Stimulated activated CD4-positive, alpha-beta T cell treated with anti-CD3 and anti-CD28 coated beads, Interleukin-2, amount 100 ng/mL, for 48 hours (primary cell): Measurements from ENCODE around the gene IFNAR1.

Experiments used
- DNase-seq, 2 donors: peaks; one replicate each; pipeline ENCODE4 v3.0.0-alpha.2; 2020

The IFNAR1 gene

DNA sequence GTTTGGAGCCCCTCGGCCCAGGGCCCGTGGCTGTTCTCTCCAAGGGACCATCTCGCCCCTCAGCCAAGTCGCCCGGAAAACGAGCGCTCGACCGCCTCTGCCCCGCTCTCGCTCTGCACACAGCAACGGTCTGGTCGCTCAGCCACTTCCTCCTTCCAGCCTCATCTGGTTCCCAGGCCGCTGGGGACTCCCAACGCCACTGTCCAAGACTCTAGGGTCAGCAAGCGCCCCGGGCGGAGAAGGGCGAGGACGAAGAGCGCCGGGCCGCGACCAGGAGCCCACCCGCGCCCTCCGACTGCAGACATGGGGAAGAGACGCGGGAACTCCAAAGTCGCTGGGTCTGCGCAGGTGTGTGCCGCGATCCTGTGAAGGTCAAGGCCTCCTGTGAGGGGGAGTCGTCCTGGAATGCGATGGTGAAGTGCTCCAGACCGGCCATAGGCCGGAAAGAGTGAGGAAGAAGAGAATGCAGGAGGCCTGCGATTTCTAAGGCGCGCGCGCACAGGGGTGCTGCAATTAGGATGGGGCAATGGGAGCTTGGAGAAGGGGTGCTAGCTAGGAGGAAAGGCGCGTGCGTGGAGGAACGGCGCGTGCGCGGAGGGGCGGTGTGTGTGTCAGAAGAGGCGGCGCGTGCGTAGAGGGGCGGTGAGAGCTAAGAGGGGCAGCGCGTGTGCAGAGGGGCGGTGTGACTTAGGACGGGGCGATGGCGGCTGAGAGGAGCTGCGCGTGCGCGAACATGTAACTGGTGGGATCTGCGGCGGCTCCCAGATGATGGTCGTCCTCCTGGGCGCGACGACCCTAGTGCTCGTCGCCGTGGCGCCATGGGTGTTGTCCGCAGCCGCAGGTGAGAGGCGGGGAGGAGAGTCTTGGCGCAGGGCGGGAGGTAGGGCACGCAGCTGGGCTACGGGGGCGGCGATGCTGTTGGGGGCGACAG is at the start of gene IFNAR1:
Gene IFNAR1 (plus strand): TSS at position 680 of the 931 bp plus-strand sequence. CDS start 86 bp downstream, at position 766.
- DNase-seq: peak; percentile 98 to 99

DNA sequence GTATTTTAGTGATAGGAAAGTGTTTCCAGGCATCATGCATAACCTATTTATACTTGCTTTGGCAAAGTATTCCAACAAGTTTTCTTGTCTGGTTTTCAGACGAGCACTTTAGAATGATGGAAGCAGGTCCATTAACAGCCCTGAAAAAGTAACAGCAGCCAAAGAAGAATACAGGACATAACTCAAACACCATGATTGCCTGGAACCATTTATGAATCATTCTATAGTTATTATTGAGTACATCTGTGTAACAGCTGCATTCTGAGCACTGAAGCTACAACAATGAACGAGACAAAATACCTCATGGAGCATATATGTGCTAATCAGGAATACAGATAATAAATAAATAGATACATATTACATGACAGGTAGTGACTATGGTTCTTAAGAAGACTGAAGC is 46.0 kb upstream of the IFNAR1 start:
- DNase-seq: no peak

DNA sequence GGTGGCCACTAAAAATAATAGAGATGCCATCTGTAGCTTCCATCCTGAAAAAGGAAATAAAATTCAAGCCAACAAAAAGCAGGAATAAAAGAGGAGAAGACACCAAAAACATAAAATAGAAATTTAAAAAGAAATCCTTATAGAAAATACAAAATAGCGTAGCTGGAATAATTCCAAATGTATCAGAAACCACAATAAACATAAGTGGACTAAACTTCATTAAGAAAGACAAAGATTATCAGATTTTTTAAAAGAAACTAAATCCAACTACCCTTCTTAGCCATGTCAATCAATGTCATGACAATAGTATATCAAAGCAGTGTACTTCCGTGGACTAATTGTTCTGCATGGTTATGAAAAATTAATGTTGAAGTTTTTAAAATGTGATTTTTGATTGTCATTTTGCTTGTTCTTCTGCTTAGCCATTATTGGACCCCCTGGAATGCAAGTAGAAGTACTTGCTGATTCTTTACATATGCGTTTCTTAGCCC is 45.4 kb upstream of the IFNAR1 start:
- DNase-seq: no peak

DNA sequence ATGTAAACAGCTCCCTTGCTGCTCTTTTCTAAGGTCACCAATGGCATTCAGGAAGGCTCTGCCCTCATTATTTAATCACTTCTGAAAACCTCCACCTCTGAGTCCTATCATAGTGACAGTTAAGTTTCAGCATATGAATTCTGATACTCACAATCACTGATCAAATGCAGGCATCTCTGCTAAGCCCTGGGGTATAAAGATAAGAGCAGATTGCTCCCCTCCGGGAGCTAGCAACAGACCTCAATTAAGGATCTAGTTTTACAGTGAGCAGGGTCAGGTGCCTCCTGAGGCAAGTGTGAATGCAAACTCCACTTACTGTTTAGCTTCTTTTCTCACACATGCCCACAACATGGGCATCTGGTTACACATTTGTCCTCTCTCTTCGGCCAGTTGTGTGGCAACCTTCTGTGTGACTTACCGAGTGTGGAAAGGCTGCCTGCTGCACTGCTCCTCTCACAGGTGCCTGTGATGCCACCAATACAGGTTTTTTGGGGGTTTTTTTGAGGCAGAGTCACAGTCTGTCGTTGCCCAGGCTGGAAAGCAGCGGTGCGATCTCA is 43.6 kb upstream of the IFNAR1 start:
- no peak for DNase-seq

DNA sequence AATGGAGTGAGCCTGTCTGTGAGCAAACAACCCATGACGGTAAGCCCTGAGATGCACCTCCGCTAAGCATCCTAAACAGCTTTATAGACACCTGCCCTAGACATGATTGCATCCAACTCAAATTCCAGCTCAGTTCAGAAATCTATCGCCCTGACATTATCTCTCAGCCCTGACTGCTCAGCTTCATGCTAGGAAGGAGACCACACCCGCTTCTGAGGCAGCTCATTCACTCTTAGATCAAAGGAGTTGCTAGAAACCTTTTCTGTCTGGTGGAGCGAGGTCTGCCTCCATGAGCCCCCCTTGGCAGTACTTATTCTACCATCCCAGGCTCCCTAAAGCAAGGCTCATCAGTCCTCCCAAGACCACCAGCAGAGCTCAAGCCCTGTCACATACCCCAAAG is 41.6 kb upstream of the IFNAR1 start:
- DNase-seq: no peak

DNA sequence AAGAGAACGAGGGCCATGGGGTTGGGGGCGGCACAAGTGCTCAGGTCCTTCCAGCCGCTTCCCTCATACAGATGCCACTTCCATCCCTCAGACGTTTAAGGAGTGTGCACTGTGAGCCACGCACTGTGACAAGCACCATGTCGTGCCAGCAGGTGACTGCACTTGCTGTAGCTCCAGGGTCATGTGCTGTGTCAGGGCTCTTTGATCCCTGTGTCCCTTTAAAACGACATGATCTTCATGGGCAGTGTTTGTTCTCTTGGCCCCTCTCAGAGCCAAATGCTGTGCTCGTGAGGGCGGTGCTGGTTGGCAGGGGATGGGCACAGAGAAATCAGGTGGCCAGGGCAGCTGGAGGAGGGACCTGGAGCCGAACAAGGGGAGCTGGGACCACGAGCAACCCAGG is 38.7 kb upstream of the IFNAR1 start:
- DNase-seq: no peak

DNA sequence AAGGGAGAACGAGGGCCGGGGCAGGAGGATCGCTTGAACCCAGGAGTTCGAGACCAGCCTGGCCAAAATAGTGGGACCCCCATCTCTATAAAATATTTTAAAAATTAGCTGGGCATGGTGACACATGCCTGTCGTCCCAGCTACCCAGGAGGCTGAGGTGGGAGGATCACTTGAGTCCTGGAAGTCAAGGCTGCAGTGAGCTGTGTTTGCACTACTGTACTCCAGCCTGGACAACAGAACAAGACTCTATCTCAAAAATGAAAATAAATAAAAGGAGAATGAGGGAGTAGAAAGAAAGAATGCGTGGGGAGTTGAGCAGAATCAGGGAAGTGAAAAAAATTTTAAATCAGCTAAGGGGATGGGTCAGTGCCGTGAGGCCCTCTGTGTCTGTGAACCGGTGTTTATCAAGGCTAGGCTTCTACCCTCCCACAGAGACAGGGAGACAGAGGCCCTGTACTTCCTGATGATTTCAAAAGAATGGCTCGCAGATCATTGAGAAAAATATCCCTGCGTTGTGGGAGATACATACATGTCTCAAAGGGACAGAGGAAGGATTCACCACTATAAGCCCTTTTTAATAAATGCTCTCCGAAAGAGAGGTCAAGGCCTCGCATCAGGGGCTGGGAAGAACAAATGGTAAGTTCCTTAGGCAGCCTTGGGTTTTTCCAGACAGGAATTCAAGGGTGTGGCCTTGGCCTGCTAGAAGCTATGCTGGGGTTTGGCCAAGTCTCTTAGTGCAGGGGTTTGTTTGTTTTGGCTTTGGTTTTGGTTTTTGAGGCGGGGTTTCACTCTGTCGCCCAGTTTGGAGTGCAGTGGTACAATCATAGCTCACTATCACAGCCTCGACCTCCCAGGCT is 37.9 kb upstream of the IFNAR1 start:
- DNase-seq: no peak

DNA sequence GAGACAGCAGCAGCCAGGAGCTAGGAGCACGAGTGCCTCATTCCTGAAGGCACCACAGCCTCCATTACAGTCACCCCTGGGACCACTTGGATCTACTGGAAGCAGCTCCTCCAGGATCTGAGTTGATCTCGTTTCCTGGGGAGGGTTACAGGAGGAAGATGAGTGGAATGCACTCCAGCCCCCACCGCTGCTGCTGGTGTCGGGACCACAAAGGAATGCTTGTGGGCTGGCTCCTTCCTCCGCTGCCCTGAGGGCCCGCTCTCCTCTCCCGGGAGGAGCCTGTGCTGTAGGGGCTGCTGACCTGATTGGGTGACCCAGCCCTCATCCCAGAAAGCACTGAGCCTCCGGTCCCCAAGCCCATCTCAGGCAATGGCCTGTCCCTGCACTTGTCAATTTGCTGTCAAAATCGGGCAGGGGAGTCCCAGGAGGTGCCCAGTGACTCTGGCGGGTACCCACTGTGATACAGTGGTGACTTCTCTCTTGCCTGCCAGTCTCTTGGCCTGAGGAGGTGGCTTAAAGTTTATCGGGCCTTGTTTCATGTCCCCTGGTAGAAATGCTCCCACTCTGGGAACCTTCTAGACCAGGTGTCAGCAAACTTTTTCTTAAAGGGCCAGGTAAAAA is 35.5 kb upstream of the IFNAR1 start:
- DNase-seq: no peak

DNA sequence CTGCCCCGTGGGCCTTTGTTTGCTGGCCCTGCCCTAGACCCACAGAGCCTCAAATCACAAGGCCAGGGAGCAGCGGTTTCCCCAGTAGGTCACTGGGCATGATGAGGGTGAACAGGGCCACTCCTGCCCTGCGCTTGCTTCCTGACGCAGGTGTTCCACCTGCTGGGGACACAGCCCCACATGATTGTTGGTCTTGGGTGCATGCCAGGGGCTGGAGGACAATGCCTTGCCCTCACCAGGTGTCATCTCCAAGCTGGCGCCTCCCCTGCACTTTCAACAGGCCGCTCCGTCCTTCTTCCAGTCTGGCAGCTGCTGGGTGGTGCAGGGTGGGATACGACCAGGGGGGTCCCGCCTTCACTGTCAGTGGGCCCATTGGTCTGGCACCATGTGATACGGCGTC is 34.3 kb upstream of the IFNAR1 start:
- no peak for DNase-seq

DNA sequence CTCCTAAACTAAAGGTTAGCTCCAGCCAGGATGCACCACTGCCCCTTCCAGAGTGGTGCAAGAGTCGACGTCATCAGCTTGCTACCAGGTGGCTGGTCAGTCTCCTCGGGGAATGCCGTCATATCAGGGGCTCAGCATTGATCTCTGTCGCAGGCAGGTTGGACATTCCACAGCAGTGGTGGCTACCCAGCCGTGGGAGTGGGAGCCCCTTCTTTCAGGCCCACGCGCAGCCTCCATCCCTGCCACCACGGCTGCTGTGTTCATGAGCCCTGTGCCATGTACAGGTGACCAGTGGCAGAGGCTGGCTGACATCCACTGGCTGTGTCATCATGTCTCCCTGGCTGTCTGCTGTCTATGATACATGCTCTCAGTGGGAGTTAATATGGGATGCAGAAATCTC is 33.1 kb upstream of the IFNAR1 start:
- no peak for DNase-seq

DNA sequence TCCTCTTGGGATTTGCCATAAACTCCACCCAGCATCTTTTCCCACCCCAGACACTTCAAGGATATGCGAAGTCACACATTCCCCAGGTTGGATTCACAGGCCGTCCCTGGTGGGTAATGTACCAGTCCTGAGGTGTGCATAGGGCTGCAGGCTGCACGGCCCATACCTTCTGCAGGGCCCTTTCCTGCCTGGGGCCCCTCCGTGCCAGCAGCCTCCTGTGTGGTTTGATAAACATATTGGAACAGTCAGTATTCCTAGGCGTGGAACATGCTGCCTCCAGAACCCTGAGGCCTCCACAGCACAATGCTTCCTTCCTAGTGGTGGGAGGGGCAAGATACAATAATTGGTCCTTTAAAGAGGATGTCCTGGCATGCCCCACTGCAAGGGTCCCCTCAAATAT is 32.0 kb upstream of the IFNAR1 start:
- no peak for DNase-seq

DNA sequence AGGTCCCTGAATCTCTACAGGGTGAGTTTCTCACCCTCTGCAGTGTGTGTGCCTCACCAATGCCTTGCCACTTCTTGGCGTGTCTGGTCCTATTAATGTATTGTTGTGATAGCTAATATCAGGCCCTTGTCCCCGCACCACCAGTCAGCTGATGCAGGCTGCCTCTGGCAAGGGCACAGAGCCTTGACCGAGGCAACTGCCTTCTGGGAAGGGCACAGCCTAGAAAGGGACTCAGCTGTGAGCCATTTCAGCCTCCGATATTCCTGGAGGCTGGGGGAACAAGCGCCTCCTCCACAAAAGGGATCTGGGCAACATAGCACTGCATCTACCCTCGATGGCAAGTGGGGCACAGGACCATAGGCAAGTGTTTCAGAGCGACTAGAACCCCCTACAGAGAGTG is 31.6 kb upstream of the IFNAR1 start:
- DNase-seq: no peak

DNA sequence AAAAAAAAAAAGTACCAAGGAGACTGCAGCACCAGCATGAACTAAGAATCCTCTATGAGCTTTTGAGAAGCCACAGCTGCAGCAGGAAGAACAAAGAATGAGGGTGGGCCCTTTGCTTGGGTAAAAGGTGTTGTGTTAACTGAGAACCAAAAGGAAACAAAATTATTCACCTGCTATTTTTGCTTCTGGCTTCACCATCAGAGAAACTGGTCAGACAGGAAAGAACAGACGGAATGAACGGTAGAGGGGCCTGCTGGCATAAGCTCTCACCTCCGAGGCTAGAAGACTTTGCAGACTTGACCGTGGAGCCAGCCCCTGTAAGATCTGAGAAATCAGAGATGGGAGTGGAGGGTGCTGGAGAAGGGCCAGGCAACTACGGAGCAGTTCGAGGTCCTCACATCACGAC is 31.0 kb upstream of the IFNAR1 start:
- DNase-seq: no peak

DNA sequence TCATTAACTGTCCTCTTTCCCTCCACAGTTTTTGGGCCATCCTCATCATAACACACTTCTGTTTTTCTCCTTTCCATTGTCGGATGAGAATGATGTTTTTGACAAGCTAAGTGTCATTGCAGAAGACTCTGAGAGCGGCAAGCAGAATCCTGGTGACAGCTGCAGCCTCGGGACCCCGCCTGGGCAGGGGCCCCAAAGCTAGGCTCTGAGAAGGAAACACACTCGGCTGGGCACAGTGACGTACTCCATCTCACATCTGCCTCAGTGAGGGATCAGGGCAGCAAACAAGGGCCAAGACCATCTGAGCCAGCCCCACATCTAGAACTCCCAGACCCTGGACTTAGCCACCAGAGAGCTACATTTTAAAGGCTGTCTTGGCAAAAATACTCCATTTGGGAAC is 28.6 kb upstream of the IFNAR1 start:
- DNase-seq: no peak

DNA sequence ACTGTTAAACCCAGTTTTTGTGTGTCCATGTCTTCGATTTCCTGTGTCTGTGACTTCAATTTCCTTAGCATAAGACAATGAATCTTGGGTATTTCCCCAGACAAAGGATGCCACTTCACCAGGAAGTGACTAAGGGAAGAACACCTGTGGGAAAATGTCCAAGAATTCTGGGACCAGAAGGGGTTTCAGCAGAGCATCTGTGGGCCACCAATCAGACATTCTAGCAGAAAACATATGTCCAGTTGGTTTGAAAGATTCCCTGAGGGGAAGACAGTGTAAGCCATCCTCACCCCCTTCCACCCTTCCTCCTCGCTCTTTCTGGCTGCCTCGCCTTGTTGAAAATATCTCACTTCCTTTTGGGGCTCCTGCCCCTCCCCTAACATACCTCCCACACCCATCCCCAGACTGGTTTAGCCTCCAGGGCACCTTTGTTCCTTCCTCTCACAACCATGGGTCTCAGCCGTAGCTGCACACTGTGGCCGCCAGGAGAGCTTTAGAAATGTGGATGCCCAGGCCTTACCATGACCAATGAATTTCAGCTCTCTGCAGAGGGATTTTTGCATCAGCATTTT is 25.5 kb upstream of the IFNAR1 start:
- peak; percentile 13 to 30 for DNase-seq

DNA sequence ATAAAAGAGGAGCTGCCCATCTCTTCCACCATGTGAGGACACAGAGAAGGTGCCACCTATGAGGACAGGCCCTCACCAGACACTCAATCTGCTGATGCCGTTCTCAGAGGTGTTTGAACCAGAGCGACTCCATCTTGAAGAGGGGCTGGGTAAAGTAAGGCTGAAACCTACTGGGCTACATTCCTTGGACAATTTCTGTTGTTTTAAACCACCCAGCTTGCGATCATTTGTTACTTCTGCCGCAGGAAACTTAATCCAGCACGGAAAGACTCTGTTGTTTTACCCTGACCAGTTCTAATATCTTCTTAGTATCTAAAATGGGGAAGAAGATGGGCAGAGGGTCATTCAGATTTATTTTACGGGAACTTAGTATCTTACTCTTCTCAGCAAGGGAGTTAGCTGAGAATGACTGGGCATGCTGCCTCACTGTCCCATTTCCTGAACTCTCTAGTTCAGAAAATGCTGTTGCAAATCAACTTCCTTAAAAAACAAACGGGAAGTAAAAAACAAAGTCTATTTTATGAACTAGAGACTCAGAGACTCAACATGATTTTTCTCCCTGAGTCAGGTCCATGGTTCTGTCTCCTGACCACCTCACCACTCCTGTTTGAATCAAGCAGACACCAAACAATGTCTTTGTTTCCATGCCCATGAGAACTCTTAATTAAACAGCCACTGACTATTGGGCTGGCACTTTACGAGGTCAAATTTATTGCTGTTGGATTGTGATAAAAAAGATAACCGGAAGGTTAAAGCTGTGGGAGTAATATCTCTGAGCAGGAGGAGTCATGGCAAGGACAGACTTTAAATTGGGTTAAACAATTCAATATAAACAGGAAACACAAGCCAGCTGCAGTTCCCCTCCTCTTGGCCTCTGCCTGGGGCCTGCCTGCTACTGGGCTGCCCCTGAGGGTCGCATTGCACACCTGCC is 23.8 kb upstream of the IFNAR1 start:
- DNase-seq: no peak

DNA sequence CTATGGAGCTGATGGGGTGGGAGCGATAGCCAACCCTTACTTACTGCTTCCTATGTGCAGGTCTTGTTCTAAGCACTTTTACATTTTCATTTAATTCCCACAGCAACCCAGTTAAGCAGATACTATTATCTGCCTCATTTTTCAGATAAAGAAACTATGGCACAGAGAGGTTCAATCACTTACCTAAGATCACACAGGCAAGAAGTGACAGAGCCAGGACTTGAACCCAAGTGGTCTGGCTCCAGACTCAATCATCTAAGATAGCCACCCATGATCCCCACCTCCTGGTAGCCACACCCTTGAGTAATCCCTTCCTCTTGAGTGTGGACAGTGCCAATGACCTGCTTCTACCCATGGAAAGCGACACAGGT is 23.2 kb upstream of the IFNAR1 start:
- no peak for DNase-seq

DNA sequence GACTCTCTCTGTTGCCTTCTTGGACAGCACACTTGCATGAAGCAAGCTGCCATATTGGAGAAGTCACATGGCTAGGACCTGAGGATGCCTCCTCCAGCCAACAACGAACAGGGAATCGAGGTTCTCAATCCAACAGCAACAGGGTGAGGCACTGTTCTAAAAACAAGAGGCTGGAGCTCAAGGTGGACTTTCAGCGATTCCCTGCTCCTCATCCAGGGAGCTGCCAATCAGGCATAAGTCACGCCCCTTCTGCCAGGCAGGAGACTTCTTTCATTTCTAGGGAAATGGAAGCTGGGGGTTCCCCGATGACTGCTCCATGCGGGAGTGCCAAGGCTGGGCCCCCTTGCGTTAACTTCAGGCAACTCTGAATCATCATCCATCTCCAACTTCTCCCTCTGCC is 22.7 kb upstream of the IFNAR1 start:
- no peak for DNase-seq

DNA sequence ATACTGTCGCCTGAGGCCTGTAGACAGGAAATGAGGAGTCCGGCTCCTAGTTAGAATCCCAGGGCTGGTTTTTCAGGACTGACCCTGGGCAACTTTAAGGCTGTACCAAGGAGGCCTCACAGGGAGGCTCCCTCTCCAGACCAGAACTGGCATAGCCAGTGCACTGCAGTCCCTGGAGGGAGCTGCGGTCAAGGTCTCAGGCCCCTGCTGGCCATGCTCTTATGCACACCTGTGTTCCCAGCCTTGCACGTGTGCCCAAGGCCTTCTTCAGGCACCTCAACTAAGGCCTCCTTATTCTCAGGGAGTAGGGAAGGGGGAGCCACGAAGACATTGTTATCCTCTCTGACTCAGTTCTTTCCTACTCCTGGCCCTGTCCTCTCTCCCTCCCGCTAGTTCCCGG is 22.0 kb upstream of the IFNAR1 start:
- DNase-seq: no peak

DNA sequence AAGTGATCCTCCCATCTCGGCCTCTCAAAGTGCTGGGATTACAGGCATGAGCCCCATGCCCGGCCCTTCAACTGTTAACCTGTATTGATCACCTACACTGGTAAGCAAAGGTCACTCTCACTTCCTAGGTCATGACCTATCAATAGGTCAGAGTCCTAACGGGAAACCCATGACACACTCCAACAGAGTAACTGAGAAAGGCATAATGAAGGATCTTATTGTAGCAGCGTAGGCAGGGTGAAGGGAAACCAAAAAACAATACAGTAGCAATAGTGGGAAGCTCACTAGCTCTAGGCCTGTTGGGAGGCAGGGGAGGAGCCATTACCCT is 19.5 kb upstream of the IFNAR1 start:
- no peak for DNase-seq

DNA sequence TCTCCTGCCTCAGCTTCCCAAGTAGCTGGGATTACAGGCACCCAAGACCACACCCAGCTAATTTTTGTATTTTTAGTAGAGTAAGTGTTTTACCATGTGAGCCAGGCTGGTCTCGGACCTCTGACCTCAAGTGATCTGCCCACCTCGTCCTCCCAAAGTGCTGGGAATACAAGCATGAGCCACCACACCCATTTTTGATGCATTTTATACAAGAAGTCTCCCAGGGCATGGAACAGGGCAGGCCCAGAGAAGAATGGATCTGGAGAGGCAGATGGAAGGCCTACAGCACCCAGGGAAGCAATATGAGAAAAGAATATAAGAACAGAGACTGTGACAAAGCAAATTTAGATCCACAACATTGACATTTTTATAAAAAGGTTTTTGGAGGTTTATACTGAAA is 18.8 kb upstream of the IFNAR1 start:
- no peak for DNase-seq
